Activated CD4-positive, CD25-positive, alpha-beta regulatory T cell treated with anti-CD3 and anti-CD28 coated beads, Interleukin-2, amount 50 U/mL, for 16 hours (primary cell): ENCODE measurements around the gene RANBP17.

Source experiments
- DNase-seq: peaks from one replicate; pipeline ENCODE4 v3.0.0-alpha.2; 2020; ENCODE audit warnings: low read depth, low spot score

Gene RANBP17

GRCh38 chr5:171316258-171317121, 454.7 kb downstream of the RANBP17 start:
- no peak for DNase-seq

GRCh38 chr5:171317230-171317629, 455.4 kb downstream of the RANBP17 start:
- no peak for DNase-seq

- no peak for DNase-seq
Measured at GRCh38 chr5:171318026-171318425, 456.2 kb downstream of the RANBP17 start.

DNA sequence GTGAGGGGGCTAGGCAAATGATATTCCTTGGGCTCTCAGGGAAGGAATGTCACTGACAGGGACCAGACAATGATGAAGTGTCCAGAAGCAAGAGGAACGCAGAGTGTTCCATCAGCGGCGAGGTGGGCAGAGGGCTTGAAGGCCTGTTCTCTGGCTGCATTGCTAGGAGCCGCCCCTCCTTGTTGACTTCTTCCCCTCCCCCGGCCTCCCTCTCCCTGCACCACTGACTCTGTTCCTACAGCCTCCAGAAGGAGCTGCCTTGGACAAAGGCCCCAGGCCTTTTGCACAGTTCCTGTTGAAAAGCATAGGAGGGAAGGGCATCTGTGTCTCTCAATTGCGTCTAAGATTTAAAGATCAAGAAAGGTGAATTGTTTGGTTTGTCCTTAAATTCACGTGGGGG, 459.6 kb downstream of the RANBP17 start:
- DNase-seq = no peak

DNA sequence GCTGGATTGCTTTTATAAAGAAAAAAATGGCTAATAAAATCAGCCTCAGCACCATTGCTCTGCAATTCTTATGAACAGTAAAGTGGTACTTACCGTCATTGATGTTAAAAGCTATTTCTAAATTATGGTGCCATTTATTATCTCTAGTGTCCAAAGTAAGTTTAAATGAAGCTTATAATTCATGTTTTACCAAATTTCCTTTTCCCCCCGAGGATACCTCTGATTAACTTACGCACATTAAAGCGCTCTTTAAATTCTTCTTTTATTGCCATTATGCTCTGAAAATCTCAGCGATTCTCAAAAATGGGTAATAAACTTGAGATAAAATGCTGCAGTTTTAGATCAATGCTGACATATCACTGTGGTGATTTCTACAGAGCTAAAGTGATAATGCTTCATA, 460.7 kb downstream of the RANBP17 start:
- no peak for DNase-seq

GRCh38 chr5:171323007-171323406, 461.2 kb downstream of the RANBP17 start:
- no peak for DNase-seq

GRCh38 chr5:171323806-171324632, 462.2 kb downstream of the RANBP17 start:
- DNase-seq = no peak

DNA sequence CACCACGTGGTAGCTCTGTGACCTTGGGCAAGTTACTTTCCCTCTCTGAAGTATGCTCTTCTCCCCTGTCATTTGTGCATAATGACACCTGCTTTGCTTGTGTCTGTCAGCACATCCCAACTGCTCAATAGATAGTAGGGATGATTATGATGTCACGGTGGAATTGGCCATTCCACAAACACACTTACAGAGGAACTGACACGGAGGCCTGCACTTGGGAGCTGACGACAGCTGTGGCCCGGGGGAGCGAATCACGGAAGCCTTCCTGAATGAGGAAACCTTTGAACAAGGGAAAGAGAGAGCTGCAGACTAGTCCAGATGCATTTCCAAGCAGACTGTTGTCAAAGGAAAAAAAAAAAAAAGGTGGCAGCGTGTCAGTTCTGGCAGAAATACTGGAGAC, 468.2 kb downstream of the RANBP17 start:
- DNase-seq = no peak

- no peak for DNase-seq
Measured at GRCh38 chr5:171335616-171336015, 473.8 kb downstream of the RANBP17 start.

DNA sequence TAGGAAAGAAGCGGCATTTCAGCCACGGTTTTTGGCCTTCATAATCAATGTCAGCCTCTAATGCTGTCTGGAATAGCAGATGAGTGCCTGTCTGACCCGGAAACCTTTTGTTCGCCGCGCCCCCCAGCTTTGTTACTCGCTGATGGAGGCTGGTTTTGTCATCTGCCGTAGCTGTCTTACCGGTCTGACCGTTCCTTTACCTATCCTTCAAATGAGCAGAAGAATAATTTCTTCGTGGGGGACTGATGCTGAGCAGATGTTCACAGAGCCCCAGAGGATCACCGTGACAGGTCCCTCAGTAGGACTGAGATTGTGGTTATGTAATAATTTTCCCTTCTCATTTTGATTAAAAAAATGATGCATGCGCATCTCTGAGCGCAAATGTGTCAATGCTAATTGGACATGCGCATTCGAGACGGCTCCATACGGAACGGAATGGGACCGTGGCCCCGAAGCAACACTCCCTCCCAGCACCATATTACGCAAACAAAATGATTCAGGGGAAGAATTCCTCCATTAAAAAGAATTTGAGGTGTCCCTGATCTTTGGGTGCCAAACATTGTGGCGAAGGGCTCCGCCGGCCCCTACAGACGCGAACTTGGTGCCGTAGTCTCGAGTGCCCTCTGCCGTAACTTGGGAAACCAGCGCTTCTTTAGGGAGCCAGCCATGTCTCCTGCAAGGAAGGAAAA, 474.8 kb downstream of the RANBP17 start:
- DNase-seq = no peak

DNA sequence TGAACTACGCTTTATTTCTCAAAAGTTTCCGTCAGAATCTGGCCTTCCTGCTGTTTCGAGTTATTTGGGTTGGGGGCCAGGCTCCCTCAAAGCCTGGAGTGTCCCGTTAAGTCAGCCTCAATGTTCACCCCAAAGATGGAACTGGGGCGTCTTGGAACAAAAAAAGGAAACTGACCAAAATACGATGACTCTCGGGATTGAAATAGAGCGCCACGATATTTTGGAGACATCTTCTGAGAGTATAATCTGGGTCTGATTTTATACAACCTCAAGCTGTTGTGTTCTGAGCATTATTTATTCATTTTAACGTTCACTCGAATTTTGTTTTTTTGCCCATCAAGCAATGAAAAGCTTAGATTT, 475.4 kb downstream of the RANBP17 start:
- no peak for DNase-seq

DNA sequence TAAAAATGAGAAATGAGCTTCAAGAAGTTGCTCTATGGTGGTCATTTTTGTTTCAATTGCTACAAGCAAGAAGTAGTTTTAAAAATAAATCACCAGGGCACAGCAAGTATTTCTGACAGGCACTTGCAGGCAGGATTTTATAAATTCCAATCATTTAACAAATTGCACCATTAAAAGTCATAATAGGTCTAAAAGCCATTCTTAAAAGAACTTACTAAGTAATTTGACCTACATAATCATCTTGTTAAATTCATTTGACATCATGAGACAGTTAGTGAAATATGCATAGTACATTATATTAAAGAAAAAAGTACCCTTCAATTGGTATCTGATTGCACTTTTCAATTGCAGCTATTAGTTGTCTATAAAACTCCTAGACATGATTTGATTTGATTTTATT, 478.2 kb downstream of the RANBP17 start:
- no peak for DNase-seq

GRCh38 chr5:171340491-171340890, 478.7 kb downstream of the RANBP17 start:
- no peak for DNase-seq

- no peak for DNase-seq
Measured at GRCh38 chr5:171342362-171343111, 480.7 kb downstream of the RANBP17 start.

DNA sequence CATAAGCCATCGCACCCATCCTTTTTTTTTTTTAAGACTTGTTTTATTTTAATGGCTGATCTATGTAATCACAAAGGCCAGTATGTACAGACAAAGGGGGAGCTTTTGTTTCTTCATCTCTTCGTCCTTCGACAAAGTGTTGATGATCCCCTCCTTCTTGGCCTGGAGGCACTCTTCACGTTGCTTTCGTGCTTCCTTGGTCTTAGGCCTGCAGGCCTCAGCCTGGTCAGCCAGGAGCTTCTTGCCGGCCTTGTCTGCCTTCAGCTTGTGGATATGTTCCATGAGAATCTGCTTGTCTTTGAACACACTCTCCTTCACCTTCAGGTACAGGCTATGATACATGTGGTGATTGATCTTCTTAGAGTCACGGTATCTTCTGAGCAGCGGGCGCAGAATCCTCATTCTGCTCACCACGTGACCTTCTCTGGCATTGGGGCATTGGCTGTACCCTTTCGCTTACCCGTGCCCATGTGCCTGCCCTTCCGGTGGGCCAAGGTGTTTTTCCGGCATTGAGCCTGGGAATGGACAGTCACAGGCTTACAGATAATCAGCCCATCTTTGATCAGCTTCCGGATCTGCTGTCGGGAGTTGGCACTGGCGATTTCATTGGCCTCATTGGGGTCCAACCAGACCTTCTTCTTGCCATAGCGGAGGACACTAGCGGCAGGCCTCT, 483.3 kb downstream of the RANBP17 start:
- no peak for DNase-seq
